GM10266 (cell line): Measurements from ENCODE around the gene CDC34.

Experiments used
- DNase-seq: peaks from one replicate; pipeline ENCODE4 v3.0.0; 2012; ENCODE audit errors: extremely low spot score
- TF ChIP-seq, protein P1 (sequence below): IDR thresholded peaks from 2 replicates; pipeline ENCODE4 v1.5.1; 2012; ENCODE audit warnings: mild to moderate bottlenecking, low read depth; ENCODE audit not compliant: control insufficient read depth, insufficient read depth; ENCODE audit errors: missing control alignments

The CDC34 gene

DNA sequence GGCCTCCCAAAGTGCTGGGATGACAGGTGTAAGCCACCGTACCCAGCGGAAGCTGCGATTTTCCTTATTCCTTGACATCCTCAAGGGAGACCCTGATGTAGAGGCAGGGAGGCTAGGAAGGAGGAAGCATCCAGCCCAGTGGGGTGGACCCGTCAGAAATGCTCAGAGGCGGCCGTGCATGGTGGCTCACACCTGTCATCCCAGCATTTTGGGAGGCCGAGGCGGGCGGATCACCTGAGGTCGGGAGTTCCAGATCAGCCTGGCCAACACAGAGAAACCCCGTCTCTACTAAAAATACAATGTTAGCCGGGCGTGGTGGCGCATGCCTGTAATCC, 23.9 kb downstream of the CDC34 start:
- TF ChIP-seq, protein P1, sequence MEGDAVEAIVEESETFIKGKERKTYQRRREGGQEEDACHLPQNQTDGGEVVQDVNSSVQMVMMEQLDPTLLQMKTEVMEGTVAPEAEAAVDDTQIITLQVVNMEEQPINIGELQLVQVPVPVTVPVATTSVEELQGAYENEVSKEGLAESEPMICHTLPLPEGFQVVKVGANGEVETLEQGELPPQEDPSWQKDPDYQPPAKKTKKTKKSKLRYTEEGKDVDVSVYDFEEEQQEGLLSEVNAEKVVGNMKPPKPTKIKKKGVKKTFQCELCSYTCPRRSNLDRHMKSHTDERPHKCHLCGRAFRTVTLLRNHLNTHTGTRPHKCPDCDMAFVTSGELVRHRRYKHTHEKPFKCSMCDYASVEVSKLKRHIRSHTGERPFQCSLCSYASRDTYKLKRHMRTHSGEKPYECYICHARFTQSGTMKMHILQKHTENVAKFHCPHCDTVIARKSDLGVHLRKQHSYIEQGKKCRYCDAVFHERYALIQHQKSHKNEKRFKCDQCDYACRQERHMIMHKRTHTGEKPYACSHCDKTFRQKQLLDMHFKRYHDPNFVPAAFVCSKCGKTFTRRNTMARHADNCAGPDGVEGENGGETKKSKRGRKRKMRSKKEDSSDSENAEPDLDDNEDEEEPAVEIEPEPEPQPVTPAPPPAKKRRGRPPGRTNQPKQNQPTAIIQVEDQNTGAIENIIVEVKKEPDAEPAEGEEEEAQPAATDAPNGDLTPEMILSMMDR: no peak
- DNase-seq: no peak

DNA sequence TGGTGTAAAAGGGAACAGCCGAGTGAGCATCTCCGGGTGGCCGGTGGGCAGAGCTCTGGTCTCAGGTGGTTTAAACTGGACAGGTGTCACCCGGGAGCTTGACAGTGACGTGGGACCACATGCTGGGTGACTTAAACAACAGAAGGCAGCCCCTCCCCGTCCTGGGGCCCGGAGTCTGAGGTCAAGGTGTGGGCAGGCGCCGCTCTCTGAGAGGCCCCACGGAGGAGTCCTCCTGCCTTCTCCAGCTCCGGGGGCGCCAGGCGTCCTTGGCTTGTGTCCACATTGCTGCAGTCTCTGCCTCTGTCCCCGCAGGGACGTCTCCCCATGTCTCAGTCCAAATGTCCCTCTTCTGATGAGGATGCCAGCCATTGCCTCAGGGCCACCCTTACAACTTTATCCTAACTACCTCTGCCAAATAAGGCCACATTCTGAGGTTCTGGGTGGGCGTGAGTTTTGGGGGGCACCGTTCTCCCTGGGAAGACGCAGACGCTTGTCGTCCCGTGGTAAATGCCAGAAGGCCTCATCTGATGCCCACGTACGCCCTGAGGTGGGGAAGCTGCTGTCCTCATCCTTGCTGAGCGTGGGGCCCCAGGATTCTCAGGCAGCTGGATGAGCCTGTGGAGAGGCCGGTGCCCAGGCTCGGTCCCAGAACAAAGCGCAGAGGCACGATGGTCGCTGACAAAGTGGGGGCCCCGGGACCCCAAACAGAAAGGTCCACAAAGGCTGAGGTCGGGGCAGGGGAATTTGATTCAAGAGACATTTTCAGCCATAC, 25.2 kb downstream of the CDC34 start:
- DNase-seq: no peak
- TF ChIP-seq, protein P1: no peak

GRCh38 chr19:558770-559439, 27.3 kb downstream of the CDC34 start:
- no peak for DNase-seq
- TF ChIP-seq, protein P1: no peak

DNA sequence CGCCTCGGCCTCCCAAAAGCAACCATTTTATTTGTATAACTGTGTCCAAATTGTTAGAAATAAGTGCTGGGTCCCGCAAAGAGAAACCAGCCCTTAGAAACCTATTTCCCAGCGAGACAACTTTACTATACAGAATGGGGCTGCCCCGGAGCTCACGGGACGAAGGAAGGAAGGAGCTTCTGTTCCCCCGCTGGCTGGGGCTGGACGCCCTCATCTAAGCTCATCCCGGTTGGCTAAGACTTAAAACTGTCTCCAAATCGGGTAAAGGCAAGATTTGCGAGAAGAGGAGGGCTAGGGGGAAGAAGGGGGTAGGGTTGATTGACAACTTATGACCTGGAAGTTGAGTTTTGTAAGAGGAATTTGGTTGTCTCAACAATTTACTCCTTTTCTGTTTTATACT, 28.6 kb downstream of the CDC34 start:
- no peak for DNase-seq
- TF ChIP-seq, protein P1: no peak

GRCh38 chr19:566403-566802, 34.8 kb downstream of the CDC34 start:
- no peak for DNase-seq
- TF ChIP-seq, protein P1: no peak

GRCh38 chr19:566844-567243, 35.3 kb downstream of the CDC34 start:
- no peak for DNase-seq
- TF ChIP-seq, protein P1: no peak

DNA sequence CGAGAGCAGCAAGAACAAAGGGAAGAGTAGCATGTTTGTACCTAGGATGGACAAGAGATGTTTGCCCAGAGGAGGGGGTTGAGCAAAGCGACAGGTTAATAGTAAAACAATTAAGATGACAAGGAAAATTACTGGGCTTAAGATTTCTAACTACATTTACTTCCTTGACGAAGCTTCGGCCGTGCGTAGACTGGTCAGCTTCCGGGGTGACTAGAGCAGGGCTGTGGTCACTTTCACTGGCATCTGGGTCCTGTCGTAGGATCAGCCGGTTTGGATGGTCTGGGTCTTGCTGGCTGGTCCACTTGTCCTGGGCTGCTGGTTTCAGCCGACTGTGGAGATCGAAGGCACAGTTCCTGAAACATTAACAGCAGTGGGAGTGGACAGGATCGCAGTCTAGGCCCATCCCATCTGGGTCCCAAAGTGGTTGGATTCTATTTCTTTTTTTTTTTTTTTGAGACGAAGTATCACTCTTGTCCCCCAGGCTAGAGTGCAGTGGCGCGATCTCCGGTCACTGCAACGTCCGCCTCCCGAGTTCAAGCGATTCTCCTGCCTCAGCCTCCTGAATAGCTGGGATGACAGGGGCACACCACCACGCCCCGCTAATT, 35.8 kb downstream of the CDC34 start:
- no peak for DNase-seq
- TF ChIP-seq, protein P1: no peak
